Ishikawa (cell line): ENCODE measurements around the gene EPHB1.

Experiments
- CEBPB ChIP-seq: IDR thresholded peaks from 2 replicates; pipeline ENCODE4 v1.6.1; 2012
- CREB1 ChIP-seq: IDR thresholded peaks from 2 replicates; pipeline ENCODE4 v1.6.1; 2012; ENCODE audit warnings: low read depth
- EGR1 ChIP-seq: IDR thresholded peaks from 2 replicates; pipeline ENCODE4 v1.6.1; 2012
- EP300 ChIP-seq: IDR thresholded peaks from 2 replicates; pipeline ENCODE4 v1.6.1; 2012; ENCODE audit warnings: borderline replicate concordance
- FOXM1 ChIP-seq: IDR thresholded peaks from 2 replicates; pipeline ENCODE4 v1.6.1; 2012; ENCODE audit warnings: low read depth, borderline replicate concordance
- RAD21 ChIP-seq: IDR thresholded peaks from 2 replicates; pipeline ENCODE4 v1.6.1; 2012; ENCODE audit warnings: low read depth
- TAF1 ChIP-seq: IDR thresholded peaks from 2 replicates; pipeline ENCODE4 v1.6.1; 2012; ENCODE audit warnings: low read depth, mild to moderate bottlenecking
- TCF12 ChIP-seq: IDR thresholded peaks from 2 replicates; pipeline ENCODE4 v1.6.1; 2012; ENCODE audit warnings: low read depth
- TEAD4 ChIP-seq: IDR thresholded peaks from 2 replicates; pipeline ENCODE4 v1.6.1; 2012
- USF1 ChIP-seq: IDR thresholded peaks from 2 replicates; pipeline ENCODE4 v1.6.1; 2012
- YY1 ChIP-seq: IDR thresholded peaks from 2 replicates; pipeline ENCODE4 v1.6.1; 2012; ENCODE audit warnings: low read depth
- ZBTB7A ChIP-seq: IDR thresholded peaks from 2 replicates; pipeline ENCODE4 v1.6.1; 2012; ENCODE audit warnings: low read depth
- TF ChIP-seq, protein P1 (sequence below): IDR thresholded peaks from 2 replicates; pipeline ENCODE4 v1.6.1; 2012
- TF ChIP-seq, protein P2 (sequence below): IDR thresholded peaks from 2 replicates; pipeline ENCODE4 v1.6.1; 2012; ENCODE audit warnings: low read depth, mild to moderate bottlenecking

GRCh38 chr3:135055449-135055848 is 260.4 kb downstream of the EPHB1 start:
- TF ChIP-seq RAD21 = no peak
- TF ChIP-seq TEAD4 = no peak
- TF ChIP-seq, protein P1, sequence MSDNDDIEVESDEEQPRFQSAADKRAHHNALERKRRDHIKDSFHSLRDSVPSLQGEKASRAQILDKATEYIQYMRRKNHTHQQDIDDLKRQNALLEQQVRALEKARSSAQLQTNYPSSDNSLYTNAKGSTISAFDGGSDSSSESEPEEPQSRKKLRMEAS = no peak
- TF ChIP-seq EP300 = no peak
- no peak for TF ChIP-seq FOXM1
- no peak for TF ChIP-seq TAF1
- no peak for TF ChIP-seq ZBTB7A
- no peak for TF ChIP-seq CREB1
- TF ChIP-seq EGR1 = no peak
- TF ChIP-seq, protein P2, sequence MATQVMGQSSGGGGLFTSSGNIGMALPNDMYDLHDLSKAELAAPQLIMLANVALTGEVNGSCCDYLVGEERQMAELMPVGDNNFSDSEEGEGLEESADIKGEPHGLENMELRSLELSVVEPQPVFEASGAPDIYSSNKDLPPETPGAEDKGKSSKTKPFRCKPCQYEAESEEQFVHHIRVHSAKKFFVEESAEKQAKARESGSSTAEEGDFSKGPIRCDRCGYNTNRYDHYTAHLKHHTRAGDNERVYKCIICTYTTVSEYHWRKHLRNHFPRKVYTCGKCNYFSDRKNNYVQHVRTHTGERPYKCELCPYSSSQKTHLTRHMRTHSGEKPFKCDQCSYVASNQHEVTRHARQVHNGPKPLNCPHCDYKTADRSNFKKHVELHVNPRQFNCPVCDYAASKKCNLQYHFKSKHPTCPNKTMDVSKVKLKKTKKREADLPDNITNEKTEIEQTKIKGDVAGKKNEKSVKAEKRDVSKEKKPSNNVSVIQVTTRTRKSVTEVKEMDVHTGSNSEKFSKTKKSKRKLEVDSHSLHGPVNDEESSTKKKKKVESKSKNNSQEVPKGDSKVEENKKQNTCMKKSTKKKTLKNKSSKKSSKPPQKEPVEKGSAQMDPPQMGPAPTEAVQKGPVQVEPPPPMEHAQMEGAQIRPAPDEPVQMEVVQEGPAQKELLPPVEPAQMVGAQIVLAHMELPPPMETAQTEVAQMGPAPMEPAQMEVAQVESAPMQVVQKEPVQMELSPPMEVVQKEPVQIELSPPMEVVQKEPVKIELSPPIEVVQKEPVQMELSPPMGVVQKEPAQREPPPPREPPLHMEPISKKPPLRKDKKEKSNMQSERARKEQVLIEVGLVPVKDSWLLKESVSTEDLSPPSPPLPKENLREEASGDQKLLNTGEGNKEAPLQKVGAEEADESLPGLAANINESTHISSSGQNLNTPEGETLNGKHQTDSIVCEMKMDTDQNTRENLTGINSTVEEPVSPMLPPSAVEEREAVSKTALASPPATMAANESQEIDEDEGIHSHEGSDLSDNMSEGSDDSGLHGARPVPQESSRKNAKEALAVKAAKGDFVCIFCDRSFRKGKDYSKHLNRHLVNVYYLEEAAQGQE = no peak
- no peak for TF ChIP-seq YY1
- no peak for TF ChIP-seq USF1
- TF ChIP-seq CEBPB = no peak
- TF ChIP-seq TCF12 = no peak
